ENCODE measurements around the gene OR1F1. TPM values are rescaled to one million over a fixed set of nuclear protein-coding genes. Genes with fewer than 3 reads are reported as not detected.
A peak's percentile ranks its signal among the peaks of the same experiment; 100 is the strongest.
"Not testable (repeated sequence)": the region's sequence is repeated elsewhere in the genome, so short reads cannot be mapped to it uniquely, and the experiment has no call there.

OR1F1 gene
- total RNA-seq, 1 donor from 2014 or later, result not detected

DNA sequence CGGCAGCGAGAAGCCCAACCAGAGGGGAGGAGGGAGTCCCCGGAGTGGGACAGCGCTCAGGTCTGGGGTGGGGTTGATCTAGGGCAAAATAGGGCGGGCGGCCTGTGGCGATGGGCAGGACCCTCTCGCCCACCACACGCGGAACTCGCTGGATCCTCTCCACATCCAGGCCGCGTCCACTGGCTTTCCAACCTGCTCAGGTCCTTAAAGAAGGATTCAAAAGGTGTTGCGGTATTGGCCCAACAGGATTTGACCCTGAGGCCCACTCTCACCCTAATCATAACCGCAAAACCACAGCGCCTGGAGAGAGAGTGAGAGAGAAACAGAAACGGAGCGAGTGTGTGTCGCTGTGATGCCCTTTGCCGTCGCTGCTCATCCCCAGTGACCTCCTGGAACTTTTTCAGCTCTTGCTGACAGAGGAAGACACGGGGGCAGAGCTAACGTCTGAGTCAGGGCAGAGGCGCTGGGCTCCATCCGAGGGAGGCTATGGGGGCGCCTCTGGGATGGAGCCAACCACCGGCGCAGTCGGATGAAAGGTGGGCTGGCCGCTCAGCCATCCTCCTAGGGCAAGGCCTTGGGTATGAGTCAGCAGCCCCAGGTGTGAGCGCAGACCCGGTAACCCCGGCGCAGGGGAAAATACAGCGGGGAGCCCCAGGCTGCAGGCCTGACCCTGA lies 16.7 kb upstream of the OR1F1 start:
- intact Hi-C loops (cut with DNase I), result no loop called here

DNA sequence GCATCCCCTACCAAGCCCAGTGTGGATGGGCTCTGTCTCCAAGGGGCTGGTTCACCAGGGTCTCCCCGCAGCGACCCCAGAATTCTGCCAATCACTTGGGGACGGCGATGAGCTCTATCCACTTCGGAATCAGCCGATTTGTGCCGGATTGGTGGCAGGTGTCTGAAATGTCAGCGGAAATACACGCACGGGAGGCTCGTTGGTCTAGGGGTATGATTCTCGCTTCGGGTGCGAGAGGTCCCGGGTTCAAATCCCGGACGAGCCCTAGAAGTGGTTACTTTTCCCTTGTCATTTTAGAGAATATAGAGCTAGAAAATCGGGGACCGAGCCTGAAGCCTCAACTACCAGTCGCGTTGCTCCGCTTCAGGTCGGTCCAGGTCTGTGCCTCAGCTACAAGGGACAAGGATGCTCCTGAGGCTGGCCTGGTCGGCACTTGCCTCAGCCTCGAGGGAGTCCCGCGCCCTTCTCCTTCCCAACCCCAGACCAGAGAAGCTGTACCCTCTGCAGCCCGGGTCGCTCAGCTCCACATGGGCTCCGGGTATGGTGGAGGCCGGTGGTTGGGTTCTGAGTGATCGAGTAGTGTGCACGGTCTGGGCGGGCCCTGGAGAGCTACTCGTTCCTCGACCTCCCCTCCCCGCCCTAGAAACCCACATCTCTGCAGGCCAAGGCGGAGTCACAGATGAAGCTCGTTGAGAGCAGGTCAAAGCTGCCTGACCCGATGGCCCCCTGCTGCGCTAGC lies 16.0 kb upstream of the OR1F1 start:
- intact Hi-C loops (cut with DNase I), result no loop called here
- DNase-seq (ENCODE audit: low spot score), result no peak

More for the DNA sequence above, 16.7 kb upstream of the OR1F1 start:
- no peak for DNase-seq (ENCODE audit: low spot score)

DNA sequence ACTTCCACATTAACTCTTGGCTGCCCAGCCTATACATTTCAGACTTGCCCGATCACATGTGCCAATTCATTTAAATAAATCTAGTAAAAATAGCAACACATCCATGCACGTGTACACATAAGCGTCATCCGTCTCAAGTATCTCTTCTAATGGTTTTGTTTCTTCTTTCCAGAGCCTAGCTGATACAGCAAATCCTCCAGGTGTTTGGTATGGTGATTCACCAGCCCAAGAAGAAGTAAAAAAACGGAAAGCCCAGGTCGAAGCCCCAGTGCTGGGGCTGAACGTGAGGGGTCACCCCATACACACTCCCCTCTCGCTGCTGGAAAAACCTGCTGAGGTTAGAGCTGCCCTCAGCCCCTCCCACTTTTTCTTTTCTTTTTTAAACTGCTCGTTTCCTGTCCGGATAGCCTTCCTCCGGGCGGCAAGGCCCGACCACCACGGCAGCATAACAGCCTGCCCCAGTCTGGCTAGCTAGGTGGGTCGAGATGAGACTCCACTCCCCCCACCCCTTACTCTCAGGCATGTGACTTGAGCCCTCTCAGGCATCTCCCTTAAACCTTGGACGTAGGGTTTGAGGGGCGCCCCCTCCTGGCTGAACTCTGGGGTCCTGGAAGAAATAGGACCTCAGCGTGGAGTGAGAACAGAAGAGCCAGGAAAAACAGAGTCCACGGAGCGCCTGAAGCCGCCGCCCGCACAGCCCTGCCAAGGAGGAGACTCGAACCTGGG lies 13.9 kb upstream of the OR1F1 start:
- no peak for DNase-seq (ENCODE audit: low spot score)
- intact Hi-C loops (cut with DNase I), result no loop called here

DNA sequence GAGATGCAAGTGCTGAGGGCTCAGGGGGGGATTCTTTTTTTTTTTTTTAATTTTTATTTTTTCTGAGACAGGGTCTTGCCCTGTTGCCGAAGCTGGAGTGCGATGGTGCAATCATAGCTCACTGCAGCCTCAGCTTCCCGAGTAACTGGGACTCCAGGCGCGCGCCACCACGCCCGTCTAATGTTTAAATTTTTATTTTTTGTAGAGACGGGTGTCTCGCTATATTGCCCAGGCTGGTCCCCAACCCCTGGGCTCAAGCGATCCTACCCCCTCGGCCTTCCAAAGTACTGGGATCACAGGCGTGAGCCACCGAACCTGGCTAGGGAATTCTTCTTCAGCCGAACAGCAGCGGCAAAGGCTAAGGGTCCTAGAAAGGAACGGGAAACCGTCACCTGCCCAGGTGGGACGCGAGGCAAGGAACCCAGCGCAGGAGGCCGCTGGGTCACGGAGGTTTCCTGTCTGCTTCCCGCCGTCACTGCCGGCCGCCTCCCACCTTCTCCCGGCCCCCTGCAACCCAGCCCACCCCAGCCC lies 13.3 kb upstream of the OR1F1 start:
- intact Hi-C loops (cut with DNase I), result no loop called here
- no peak for DNase-seq (ENCODE audit: low spot score)

DNA sequence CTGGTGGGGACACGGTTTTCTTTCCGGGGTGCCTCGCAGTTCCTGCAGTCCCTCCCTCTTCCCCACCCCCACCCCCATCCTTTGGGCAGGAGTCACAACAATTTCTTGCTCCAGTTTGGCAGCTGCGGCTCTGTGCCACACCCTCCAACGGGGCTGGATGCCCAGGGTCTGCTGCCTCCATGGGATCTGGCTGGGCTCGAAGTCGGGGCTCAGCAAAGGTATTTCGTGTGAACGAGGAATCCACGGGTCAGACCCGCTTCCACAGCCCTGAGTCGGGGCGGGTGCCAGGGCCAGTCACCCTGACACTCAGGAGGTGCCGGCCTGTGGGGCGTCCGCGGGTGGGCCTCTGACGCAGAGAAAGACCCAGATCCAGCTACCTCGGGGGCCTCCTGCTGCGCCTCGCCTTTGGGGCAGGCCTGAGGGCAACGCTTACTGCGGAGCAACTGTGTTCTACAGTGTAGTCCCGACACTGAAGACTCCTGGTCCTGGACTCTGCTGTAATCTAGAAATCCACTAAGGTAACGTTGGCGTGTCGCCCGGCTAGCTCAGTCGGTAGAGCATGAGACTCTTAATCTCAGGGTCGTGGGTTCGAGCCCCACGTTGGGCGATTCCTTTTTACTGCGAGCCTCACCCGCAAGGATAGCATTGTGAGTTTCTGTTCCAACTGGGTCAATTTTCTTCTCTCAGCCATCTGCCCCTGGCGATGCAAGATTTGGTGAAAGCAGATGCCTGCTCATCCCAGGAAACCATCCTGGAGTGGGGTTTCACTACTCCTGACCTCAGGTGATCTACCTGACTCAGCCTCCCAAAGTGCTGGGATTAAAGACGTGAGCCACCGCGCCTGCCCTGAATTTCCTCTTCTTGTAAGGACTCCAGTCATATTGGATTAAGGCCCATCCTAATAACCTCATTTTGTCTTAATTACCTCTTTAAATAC lies 12.6 kb upstream of the OR1F1 start:
- intact Hi-C loops (cut with DNase I), result no loop called here
- no peak for DNase-seq (ENCODE audit: low spot score)

DNA sequence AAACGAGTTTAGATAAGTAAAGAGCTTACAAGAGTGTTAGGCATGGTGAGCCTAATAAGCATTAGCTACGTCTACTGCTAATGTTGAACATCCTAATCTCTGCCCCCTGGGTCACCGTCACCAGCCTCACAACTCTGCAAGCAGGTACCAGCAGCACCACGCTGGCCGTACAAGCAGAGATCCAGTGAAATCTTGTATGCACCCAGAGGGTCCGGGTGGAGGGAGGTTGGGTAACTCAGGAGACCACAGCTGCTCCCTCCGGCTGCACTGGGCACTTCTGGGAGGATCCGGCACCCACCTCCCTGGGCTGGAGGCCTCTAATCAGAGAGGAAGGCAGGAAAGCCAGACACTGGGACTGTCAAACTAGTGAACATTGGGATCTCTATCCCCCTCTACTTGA lies 8.4 kb upstream of the OR1F1 start:
- intact Hi-C loops (cut with DNase I), result no loop called here
- no peak for DNase-seq (ENCODE audit: low spot score)

DNA sequence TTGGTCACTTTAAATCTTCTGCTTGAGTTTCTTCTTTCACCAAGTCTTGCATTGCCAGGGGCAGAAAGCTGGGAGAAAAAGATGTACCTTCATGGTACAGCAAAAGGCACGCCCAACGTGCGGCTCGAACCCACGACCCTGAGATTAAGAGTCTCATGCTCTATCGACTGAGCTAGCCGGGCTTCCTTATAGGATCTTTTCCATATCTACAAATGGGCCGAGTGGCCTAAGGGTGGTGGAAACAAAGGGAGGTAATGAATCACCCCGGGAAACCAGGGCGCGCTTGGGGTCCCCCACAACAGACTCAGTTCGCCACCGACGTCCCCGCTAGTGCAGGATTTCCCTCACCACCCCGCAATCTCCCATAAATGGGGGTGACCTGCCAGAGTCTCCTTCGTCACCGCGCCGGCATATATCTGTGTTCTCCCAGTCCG lies 7.5 kb upstream of the OR1F1 start:
- DNase-seq (ENCODE audit: low spot score), result no peak
- intact Hi-C loops (cut with DNase I), result no loop called here

DNA sequence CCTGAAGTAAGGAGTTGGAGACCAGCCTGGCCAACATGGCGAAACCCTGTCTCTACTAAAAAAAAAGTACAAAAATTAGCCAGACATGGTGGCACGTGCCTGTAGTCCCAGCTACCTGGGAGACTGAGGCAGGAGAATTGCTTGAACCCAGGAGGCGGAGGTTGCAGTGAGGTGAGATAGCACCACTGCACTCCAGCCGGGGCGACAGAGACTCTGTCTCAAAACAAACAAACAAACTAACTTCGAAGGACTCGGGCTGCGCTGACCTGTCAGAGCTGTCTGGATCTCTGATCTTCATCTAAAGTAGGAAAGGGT lies 5.8 kb upstream of the OR1F1 start:
- DNase-seq (ENCODE audit: low spot score); intact Hi-C loops (cut with DNase I): not testable (repeated sequence)

DNA sequence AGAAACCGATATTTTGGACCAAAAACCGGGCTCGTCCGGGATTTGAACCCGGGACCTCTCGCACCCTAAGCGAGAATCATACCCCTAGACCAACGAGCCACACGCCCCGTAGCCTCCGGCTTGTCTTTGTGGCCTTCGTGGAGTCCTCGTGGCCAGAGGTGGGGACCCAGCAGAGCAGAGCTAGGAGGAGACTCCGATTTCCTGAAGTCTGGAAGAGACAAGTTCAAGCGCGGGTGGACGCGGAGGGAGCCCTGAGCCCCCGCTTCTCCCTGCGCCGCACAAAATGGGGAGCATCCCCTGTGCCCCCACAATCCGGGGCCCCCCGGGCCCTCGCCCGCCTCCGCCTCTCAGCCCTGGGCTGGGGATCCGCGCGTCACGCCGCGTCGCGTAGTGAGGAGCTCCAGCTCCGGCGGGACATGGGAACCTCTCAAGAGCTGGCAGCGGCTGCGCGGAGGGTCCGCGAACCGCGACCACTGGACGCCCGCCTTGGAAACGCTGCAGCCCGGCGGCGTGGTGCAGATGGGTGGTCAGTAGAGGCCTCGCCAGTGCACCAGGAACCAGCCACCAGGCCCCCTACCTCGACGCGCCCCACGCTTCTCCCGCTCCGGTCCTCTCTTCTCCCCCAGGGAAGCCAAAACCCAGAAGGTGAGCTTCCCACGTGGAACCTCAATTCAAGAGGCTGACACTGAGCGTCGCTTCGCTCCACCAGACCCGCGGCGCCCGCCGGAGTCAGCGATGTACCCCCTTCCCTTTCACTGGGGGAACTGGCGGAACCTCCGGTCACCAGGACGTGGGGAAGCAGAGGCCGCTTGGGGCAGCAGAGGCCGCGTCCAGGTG lies 5.2 kb upstream of the OR1F1 start:
- intact Hi-C loops (cut with DNase I), result no loop called here
- DNase-seq (ENCODE audit: low spot score), result peak; percentile 83

DNA sequence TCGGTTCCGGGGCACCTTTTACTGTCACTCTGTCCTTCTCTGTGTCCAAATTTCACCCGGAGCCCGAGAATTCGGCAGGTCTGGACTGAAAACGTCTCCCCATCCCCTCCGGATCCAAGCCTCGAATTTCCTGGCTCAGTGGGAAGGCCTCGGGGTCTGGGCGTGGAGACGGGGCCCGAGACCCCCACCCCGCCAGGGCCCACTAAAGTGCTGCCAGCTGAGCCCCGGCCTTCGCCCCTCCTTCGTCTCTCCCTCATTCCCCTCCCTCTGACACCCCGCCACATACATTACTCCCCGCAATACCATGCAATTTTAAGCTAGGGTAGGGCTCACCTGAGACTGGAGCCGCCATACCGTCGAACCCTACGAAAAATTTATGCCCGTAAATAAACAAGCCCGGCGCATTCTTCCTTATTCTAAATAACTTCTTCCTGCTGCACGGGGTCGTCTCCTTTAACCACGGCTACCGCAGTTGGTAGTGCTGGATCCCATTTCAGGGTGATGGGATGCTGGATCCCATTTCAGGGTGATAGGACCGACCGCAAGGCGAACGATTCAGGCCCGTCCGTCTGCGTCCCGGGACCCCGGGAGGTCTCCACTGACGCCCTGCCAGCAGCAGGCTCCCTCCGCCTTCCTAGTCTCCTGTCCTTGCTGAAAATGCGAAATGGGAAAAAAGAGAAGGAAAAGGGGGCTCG lies 4.4 kb upstream of the OR1F1 start:
- no peak for DNase-seq (ENCODE audit: low spot score)
- intact Hi-C loops (cut with DNase I), result no loop called here

DNA sequence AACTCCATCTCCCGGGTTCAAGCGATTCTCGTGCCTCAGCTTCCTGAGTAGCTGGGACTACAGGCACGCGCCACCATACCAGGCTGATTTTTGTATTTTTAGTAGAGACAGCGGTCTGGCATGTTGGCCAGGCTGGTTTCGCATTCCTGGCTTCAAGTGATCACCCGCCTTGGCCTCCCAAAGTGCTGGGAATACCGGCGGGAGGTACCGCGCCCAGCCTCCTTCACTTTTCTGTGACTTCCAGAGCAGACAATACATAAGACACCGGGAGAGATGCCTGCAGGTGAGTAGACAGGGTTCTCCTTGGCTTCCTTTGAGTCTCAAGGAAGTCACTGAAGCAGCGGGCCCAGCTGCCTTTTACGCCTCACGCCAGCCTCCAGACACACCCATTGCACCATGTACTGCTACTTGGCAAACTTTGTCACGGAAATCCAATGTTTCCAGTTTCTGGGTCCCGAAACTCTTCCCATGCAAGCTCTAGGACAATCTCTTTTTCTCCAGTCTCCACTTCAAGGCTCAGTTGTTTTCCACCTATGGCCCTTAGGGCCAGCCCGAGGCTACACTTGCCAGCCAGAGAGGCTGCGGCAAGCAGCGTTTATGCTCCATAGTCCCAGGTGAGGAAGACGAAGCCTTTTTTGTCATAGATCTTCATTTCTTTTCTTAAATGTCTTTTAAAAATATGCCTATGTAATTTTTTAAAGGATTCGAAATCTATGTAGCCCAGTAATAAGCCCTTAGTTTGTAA lies 886 bp upstream of the OR1F1 start:
- intact Hi-C loops (cut with DNase I), result no loop called here

DNA sequence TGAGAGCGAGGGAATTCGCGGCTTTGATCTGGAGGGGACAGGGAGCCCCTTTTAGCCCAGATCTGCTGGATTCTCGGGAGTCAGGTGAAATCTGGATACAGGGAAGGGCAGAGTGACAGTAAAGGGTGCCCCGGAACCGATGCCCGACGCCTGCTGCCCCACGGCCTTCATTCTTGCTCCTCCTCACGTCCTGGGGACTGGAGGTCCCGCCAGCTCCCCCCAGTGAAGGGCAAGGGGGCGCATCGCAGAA lies 596 bp downstream of the OR1F1 start:
- DNase-seq (ENCODE audit: low spot score), result no peak
- intact Hi-C loops (cut with DNase I), result no loop called here

More for the DNA sequence above, 886 bp upstream of the OR1F1 start:
- no peak for DNase-seq (ENCODE audit: low spot score)

DNA sequence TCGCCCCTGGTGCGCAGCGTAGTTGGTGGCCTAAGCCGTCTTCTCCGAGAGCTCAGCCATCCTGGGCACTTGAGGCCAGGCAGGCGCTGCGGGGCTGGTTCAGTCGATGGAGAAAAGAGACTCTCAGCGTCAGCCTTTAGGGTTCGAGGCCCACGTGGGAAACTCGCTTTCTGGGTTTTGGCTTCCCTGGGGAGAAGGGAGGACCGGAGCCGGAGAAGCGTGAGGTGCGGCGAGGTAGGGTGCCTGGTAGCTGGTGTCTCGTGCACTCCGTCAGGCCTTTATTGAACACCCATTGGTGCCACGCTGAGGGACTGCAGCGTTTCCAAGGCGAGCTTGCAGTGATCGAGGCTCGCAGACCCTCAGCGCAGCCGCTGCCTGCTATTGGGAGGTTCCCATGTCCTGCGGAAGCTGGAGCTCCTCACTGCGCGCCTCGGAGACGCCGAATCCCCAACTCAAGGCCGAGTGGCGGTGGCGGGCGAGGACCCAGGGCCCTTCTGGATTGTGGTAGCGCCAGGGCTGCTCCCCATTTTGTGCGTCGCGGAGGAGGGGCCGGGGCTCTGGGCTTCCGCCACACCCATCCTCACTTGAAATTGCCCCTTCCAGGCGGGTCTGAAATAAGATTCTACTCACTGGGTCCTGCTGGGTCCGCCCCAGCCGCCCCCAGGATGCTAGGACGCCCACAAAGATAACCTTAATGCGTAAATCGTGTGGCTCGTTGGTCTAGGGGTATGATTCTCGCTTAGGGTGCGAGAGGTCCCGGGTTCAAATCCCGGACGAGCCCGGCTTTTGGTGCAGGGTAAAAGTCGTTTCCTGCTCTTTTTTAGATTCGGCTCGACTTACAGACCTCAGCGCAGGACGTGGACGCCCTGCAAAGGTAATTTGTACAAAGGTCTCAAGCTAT lies 1.2 kb downstream of the OR1F1 start:
- DNase-seq (ENCODE audit: low spot score), result no peak
- intact Hi-C loops (cut with DNase I), result no loop called here

DNA sequence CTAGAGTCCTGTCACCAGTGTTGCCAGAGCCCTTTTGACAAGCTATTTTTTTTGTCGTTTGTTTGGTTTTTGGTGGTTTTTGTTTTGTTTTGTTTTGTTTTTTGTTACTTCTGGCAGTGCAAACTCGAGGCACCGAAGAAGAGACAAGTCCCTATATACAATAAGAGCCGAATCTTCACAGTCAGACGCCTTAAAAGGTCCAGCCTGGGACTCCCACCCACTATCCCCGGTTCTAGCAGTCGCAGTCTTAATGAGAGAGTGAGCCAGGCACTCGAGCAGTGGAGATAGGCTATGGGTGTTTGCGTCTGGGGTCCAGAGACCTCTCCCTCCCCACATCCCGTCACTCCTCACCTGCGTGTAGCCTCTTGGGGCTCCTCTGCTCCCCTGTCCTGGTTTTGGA lies 1.9 kb downstream of the OR1F1 start:
- intact Hi-C loops (cut with DNase I), result no loop called here
- DNase-seq (ENCODE audit: low spot score), result no peak

DNA sequence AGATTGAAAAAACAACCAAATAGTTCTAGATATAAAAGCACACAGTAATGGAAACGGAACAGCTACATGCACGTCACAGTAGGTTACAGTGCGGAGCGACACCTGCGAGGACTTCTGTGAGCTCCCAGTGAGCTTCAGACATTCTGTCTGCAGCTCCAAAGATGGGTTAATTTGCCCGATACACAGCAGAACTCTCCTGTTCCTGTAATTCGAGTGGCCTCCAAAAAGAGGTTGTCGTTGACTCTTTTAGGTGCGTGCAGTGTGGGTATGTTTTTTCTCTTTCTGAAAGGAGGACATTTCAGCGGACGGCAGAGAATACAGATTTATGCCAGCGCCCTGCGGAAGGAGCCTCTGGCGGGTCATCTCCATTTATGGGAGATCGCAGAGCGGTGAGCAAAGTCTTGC lies 2.9 kb downstream of the OR1F1 start:
- intact Hi-C loops (cut with DNase I), result no loop called here
- no peak for DNase-seq (ENCODE audit: low spot score)

DNA sequence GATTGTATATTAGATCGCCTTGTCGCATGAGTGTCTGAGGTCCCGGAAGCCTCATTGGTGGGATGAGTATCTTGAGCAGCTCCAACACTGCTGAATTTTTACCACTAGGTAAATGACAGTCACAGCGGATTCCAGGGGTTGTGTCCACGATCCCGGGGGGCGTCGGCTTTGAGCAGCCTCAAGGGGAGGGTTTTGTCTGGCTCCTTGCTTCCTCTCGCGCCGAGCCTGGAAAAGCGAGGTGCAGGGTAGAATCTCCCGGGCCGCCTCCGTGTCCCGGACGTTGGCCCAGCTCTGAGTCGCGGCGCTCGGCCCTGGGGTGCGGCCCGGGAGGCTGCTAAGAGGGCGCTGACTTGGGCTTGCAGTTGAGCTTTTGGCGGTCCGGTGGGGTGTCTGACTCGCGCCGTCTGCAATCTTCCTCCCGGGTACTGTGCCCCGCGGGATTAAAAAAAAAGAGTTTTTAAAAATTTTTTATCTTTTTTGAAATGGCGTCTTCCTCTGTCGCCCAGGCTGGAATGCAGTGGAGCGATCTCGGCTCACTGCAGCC lies 4.5 kb downstream of the OR1F1 start:
- intact Hi-C loops (cut with DNase I), result no loop called here
- DNase-seq (ENCODE audit: low spot score), result no peak
